A549 (cell line): ENCODE measurements around the gene APOM. TPM values are rescaled to one million over a fixed set of nuclear protein-coding genes. Genes with fewer than 3 reads are reported as not detected.

Experiments
- ATAC-seq, 2 experiments: fragments of 200-7000 bp in 1 of 2; fragments of >200 bp in 1 of 2; cut with Nextera tagmentation in 1 of 2; cut with Tn5 transposase in 1 of 2; 3 replicates each; pipeline versions ENCODE4 v1.8.0 to v1.9.1; 2018 to 2020; ENCODE audit warnings: mild to moderate bottlenecking in 1 of 2, moderate library complexity in 1 of 2
- CTCF ChIA-PET: fragments of 300-600 bp; sonication (Branson Sonifier 250); formaldehyde crosslinking; extraction: SDS; loops from one replicate; lab custom pipeline; 2021; ENCODE audit warnings: antibody characterized with exemption, inconsistent platforms; lab: Yijun Ruan, JAX
- POLR2A ChIA-PET: fragments of 350-600 bp; formaldehyde crosslinking; extraction: SDS; loops from one replicate; lab custom pipeline; 2021; ENCODE audit warnings: antibody characterized with exemption, inconsistent platforms; lab: Yijun Ruan, JAX
- DNase-seq, 2 experiments: peaks; one replicate each; pipeline versions ENCODE4 v3.0.0 to v3.0.0-alpha.2; 2011 to 2016; ENCODE audit warnings: low read depth in 1 of 2, low spot score in 1 of 2
- FAIRE-seq: peaks from 2 replicates; lab custom pipeline; 2011; peaks lifted over from hg19 to GRCh38; lab: Jason Lieb, UNC
- H3K27ac ChIP-seq, 2 experiments: fragments of >200 bp; sonication (Bioruptor Twin); formaldehyde crosslinking; 3 replicates each; pipeline ENCODE4 v1.5.1; 2016 to 2017
- H3K4me1 ChIP-seq: fragments of >200 bp; sonication (Bioruptor Twin); formaldehyde crosslinking; 3 replicates; pipeline ENCODE4 v1.6.1; 2016
- H3K4me2 ChIP-seq: fragments of >200 bp; sonication (Bioruptor Twin); formaldehyde crosslinking; 3 replicates; pipeline ENCODE4 v1.6.1; 2016
- H3K4me3 ChIP-seq: fragments of >200 bp; sonication (Bioruptor Twin); formaldehyde crosslinking; 3 replicates; pipeline ENCODE4 v1.5.1; 2016
- H3K9me3 ChIP-seq: fragments of >200 bp; sonication (Bioruptor Twin); formaldehyde crosslinking; 3 replicates; pipeline ENCODE4 v1.6.1; 2016
- ATOH8 ChIP-seq: fragments of 250-450 bp; sonication (Bioruptor Pico); IDR thresholded peaks from 2 replicates; pipeline ENCODE4 v1.5.0; 2020; ENCODE audit warnings: low read depth, mild to moderate bottlenecking, moderate library complexity
- BHLHE40 ChIP-seq: IDR thresholded peaks from 2 replicates; pipeline ENCODE4 v1.6.1; 2012; ENCODE audit warnings: low read depth, low read length, inconsistent platforms
- CBX2 ChIP-seq: fragments of 200-600 bp; sonication (generic); IDR thresholded peaks from 2 replicates; pipeline ENCODE4 v1.6.1; 2016; ENCODE audit warnings: low read depth, mild to moderate bottlenecking, borderline replicate concordance
- CEBPB ChIP-seq, 2 experiments: fragments of >200 bp in 1 of 2; sonication (Bioruptor Twin) in 1 of 2; formaldehyde crosslinking in 1 of 2; IDR thresholded peaks; 2 replicates each; pipeline ENCODE4 v1.6.1; 2012 to 2016
- CHD2 ChIP-seq: fragments of 150-350 bp; IDR thresholded peaks from 2 replicates; pipeline ENCODE4 v1.6.1; 2014; ENCODE audit warnings: low read length; ENCODE audit not compliant: partially characterized antibody
- ELK1 ChIP-seq: fragments of 150-350 bp; IDR thresholded peaks from 2 replicates; pipeline ENCODE4 v1.6.1; 2014; ENCODE audit warnings: low read depth, mild to moderate bottlenecking, low read length
- FOSL2 ChIP-seq, 2 experiments: fragments of 450-650 bp in 1 of 2; fragments of >200 bp in 1 of 2; sonication (Bioruptor Twin) in 1 of 2; formaldehyde crosslinking; IDR thresholded peaks; 2 replicates each; pipeline versions ENCODE4 v1.5.0 to v1.6.1; 2016 to 2020; ENCODE audit warnings: mild to moderate bottlenecking in 1 of 2, moderate library complexity in 1 of 2
- HOXB5 ChIP-seq: fragments of 250-450 bp; sonication (Bioruptor Pico); IDR thresholded peaks from 2 replicates; pipeline ENCODE4 v1.5.0; 2020; ENCODE audit warnings: mild to moderate bottlenecking, moderate library complexity
- JUNB ChIP-seq: fragments of >200 bp; sonication (Bioruptor Twin); formaldehyde crosslinking; IDR thresholded peaks from 2 replicates; pipeline ENCODE4 v1.6.1; 2016
- KDM5A ChIP-seq: fragments of 200-600 bp; sonication (generic); IDR thresholded peaks from 2 replicates; pipeline ENCODE4 v1.6.1; 2016; ENCODE audit warnings: antibody characterized with exemption, mild to moderate bottlenecking
- NFE2L2 ChIP-seq: fragments of 150-350 bp; conservative IDR thresholded peaks from 2 replicates; pipeline ENCODE4 v1.6.1; 2014; ENCODE audit warnings: low read length
- PHF8 ChIP-seq: fragments of 200-600 bp; sonication (generic); IDR thresholded peaks from 2 replicates; pipeline ENCODE4 v1.6.1; 2016; ENCODE audit warnings: low read depth, mild to moderate bottlenecking, antibody characterized with exemption, moderate library complexity, borderline replicate concordance
- POLR2A ChIP-seq: IDR thresholded peaks from 2 replicates; pipeline ENCODE4 v1.6.1; 2012; ENCODE audit warnings: mild to moderate bottlenecking, low read length
- POLR2AphosphoS2 ChIP-seq: conservative IDR thresholded peaks from 2 replicates; pipeline ENCODE4 v1.6.1; 2012; ENCODE audit warnings: low read length, improper control_type of control experiment, inconsistent platforms
- RAD21 ChIP-seq, 2 experiments: fragments of >200 bp in 1 of 2; sonication (Bioruptor Twin) in 1 of 2; formaldehyde crosslinking in 1 of 2; IDR thresholded peaks in 1 of 2; conservative IDR thresholded peaks in 1 of 2; 2 replicates in 1 of 2; 3 replicates in 1 of 2; pipeline ENCODE4 v1.6.1; 2012 to 2018; ENCODE audit warnings: inconsistent platforms in 1 of 2
- REST ChIP-seq: fragments of 200-600 bp; sonication (generic); IDR thresholded peaks from 2 replicates; pipeline ENCODE4 v1.6.1; 2016; ENCODE audit warnings: antibody characterized with exemption, mild to moderate bottlenecking, moderate library complexity
- RFX5 ChIP-seq: fragments of 450-650 bp; IDR thresholded peaks from 2 replicates; pipeline ENCODE4 v1.7.1; 2014; ENCODE audit warnings: antibody characterized with exemption, mild to moderate bottlenecking, moderate library complexity
- RNF2 ChIP-seq: fragments of 200-600 bp; sonication (generic); IDR thresholded peaks from 2 replicates; pipeline ENCODE4 v1.6.1; 2016; ENCODE audit warnings: low read depth, mild to moderate bottlenecking, antibody characterized with exemption, moderate library complexity, borderline replicate concordance
- ZC3H11A ChIP-seq: fragments of 450-650 bp; IDR thresholded peaks from 2 replicates; pipeline ENCODE4 v1.6.1; 2014; ENCODE audit warnings: antibody characterized with exemption, mild to moderate bottlenecking
- ZFP36 ChIP-seq: fragments of 450-650 bp; IDR thresholded peaks from 2 replicates; pipeline ENCODE4 v1.6.1; 2014; ENCODE audit warnings: borderline replicate concordance; ENCODE audit not compliant: partially characterized antibody
- WGBS: methylation state at CpG from one replicate; pipeline ENCODE4 v1.1.6; 2017; ENCODE audit errors: missing lambda C conversion rate; 5-methylcytosine and 5-hydroxymethylcytosine counted together
- polyA plus RNA-seq, 4 experiments: library from polyadenylated mRNA; depleted of rRNA in 3 of 4; stranded (reverse); fragments of >200 nt; fragmentation: RNase III in 1 of 4; extraction: RNeasy Plus Mini Kit Qiagen cat#74134 plus additional on column Dnase treatment in 1 of 4; gene quantifications; 2 replicates in 3 of 4; 3 replicates in 1 of 4; pipeline ENCODE4 v1.2.3, GENCODE V29; 2011 to 2017

The APOM gene
- polyA plus RNA-seq, 2 of the 4 experiments (the other 2 are of a cell fraction): 1.5 to 2.6 TPM

- no peak for TF ChIP-seq KDM5A
- TF ChIP-seq ELK1: no peak
- no peak for TF ChIP-seq ZFP36
- no peak for TF ChIP-seq NFE2L2
Observed at GRCh38 chr6:31676322-31676903, 20.7 kb downstream of the APOM start (continued).

GRCh38 chr6:31676904-31677303 lies 21.2 kb downstream of the APOM start:
- ATAC-seq (no peak), FAIRE-seq (no peak), DNase-seq (no peak)
- 26% methylated on average over 6 of the region's 6 CpGs for WGBS
- no peaks in the 10 kb centered on the region for H3K9me3 ChIP-seq
- ChIA-PET CTCF (no interaction called here), POLR2A (no interaction called here)
- H3K27ac ChIP-seq: peak overlapping the region; percentile 21 to 34; a peak in 2 of 6 replicates
- H3K4me3 ChIP-seq: no peak overlapping the region
- H3K4me1 ChIP-seq: peaks cover 8% of the 10 kb centered on the region; the same call in 1 of the 3 replicates
- no peak for TF ChIP-seq CEBPB (IDR thresholded peaks at IDR 0.05)
- TF ChIP-seq NFE2L2: no peak
- no peak for TF ChIP-seq ZFP36
- no peak for TF ChIP-seq CBX2
- no peak for TF ChIP-seq CHD2
- TF ChIP-seq RAD21 (conservative IDR thresholded peaks at IDR 0.05 in 1 of 2, IDR thresholded peaks at IDR 0.05 in 1 of 2): no peak
- no peak for TF ChIP-seq PHF8
- TF ChIP-seq RNF2: no peak
- TF ChIP-seq POLR2A: no peak
- TF ChIP-seq JUNB: no peak
- TF ChIP-seq RFX5: no peak
- no peak for TF ChIP-seq POLR2AphosphoS2
- no peak for TF ChIP-seq HOXB5
- H3K4me2 ChIP-seq: peak overlapping the region; percentile 47; the same call in 2 of the 3 replicates

- ATAC-seq (no peak), DNase-seq (no peak), FAIRE-seq (no peak)
- Histone ChIP-seq H3K4me1 (peaks cover 8% of the 10 kb centered on the region; the same call in 1 of the 3 replicates), H3K9me3 (no peaks in the 10 kb centered on the region), H3K27ac (no peak overlapping the region), H3K4me3 (no peak overlapping the region), H3K4me2 (no peak overlapping the region)
- CTCF ChIA-PET: interaction anchor here (1.1 kb wide), 2 partner anchors 52 to 91 kb away, joined by 3 read pairs; partner anchors contain the start of gene DDAH2
- TF ChIP-seq BHLHE40: no peak
- no peak for TF ChIP-seq REST
- TF ChIP-seq ZC3H11A: no peak
- TF ChIP-seq ATOH8 (CRISPR knock-in tag): no peak
- TF ChIP-seq PHF8: no peak
- TF ChIP-seq FOSL2 (IDR thresholded peaks at IDR 0.05): no peak
- no peak for TF ChIP-seq FOSL2 (CRISPR knock-in tag; IDR thresholded peaks at IDR 0.05)
- POLR2A ChIA-PET: interaction anchor here (1.0 kb wide), 1 partner anchor 149 kb away, joined by 5 read pairs; the partner anchor contains the start of gene HSPA1B
- 66% methylated on average over 8 of the region's 8 CpGs for WGBS
Observed at GRCh38 chr6:31677955-31678354, 22.3 kb downstream of the APOM start.
